GM19099 (cell line): ENCODE results near the gene ATP9B.

Source experiments
- POLR2A ChIP-seq: IDR thresholded peaks from 3 replicates; pipeline ENCODE4 v1.6.1; 2011; ENCODE audit warnings: low read depth; ENCODE audit not compliant: insufficient read length; ENCODE audit errors: extremely low read depth

The ATP9B gene

GRCh38 chr18:79401494-79402208 is 332.5 kb downstream of the ATP9B start:
- no peak for TF ChIP-seq POLR2A

GRCh38 chr18:79402209-79402576 is 333.0 kb downstream of the ATP9B start:
- no peak for TF ChIP-seq POLR2A

- no peak for TF ChIP-seq POLR2A
Observed at GRCh38 chr18:79402977-79403722, 334.0 kb downstream of the ATP9B start.

GRCh38 chr18:79403723-79404566 is 334.8 kb downstream of the ATP9B start:
- TF ChIP-seq POLR2A: no peak

- TF ChIP-seq POLR2A: no peak
Observed at GRCh38 chr18:79404567-79404910, 335.3 kb downstream of the ATP9B start.

GRCh38 chr18:79405019-79405780 is 336.0 kb downstream of the ATP9B start:
- no peak for TF ChIP-seq POLR2A

GRCh38 chr18:79405781-79406575 is 336.8 kb downstream of the ATP9B start:
- TF ChIP-seq POLR2A: no peak

GRCh38 chr18:79406708-79407107 is 337.5 kb downstream of the ATP9B start:
- no peak for TF ChIP-seq POLR2A

- no peak for TF ChIP-seq POLR2A
Observed at GRCh38 chr18:79409313-79409712, 340.1 kb downstream of the ATP9B start.

GRCh38 chr18:79410171-79410641 is 341.0 kb downstream of the ATP9B start:
- no peak for TF ChIP-seq POLR2A

GRCh38 chr18:79410731-79411613 is 341.8 kb downstream of the ATP9B start:
- TF ChIP-seq POLR2A: no peak

GRCh38 chr18:79411614-79412526 is 342.7 kb downstream of the ATP9B start:
- TF ChIP-seq POLR2A: no peak
